Mononuclear cell (primary cell): Measurements from ENCODE around the gene ROBO2. TPM values are rescaled to one million over a fixed set of nuclear protein-coding genes. Genes with fewer than 3 reads are reported as not detected.

Experiments
- H3K27me3 ChIP-seq: 2 replicates; pipeline ENCODE4 v1.6.0; 2011; ENCODE audit warnings: low read length, control low read depth; ENCODE audit not compliant: insufficient read depth
- H3K4me1 ChIP-seq: 2 replicates; pipeline ENCODE4 v1.5.1; 2011; ENCODE audit warnings: mild to moderate bottlenecking, low read length, control low read depth; ENCODE audit not compliant: insufficient read depth
- H3K4me3 ChIP-seq: 2 replicates; pipeline ENCODE4 v1.5.1; 2011; ENCODE audit warnings: mild to moderate bottlenecking, low read length, moderate library complexity
- H3K9me3 ChIP-seq: 2 replicates; pipeline ENCODE4 v1.5.1; 2011; ENCODE audit warnings: low read depth, mild to moderate bottlenecking, control low read depth, low read length
- total RNA-seq: library from RNA; depleted of rRNA; stranded (reverse); fragments of >200 nt; gene quantifications from one replicate; pipeline ENCODE4 v1.2.3, GENCODE V29; 2012

Gene ROBO2
- total RNA-seq, 1 donor, result under 0.01 TPM

- Histone ChIP-seq H3K4me3 (no peak overlapping the region), H3K9me3 (peaks cover 4% of the 10 kb centered on the region), H3K27me3 (no peaks in the 10 kb centered on the region), H3K4me1 (no peaks in the 10 kb centered on the region)
Observed at GRCh38 chr3:77535116-77535515, 495.2 kb downstream of the ROBO2 start.

GRCh38 chr3:77536038-77536775, 496.3 kb downstream of the ROBO2 start:
- Histone ChIP-seq H3K9me3 (peaks cover 4% of the 10 kb centered on the region), H3K4me3 (no peak overlapping the region), H3K27me3 (no peaks in the 10 kb centered on the region), H3K4me1 (no peaks in the 10 kb centered on the region)

GRCh38 chr3:77539014-77539413, 499.1 kb downstream of the ROBO2 start:
- Histone ChIP-seq H3K4me3 (no peak overlapping the region), H3K9me3 (peaks cover 4% of the 10 kb centered on the region), H3K4me1 (no peaks in the 10 kb centered on the region), H3K27me3 (no peaks in the 10 kb centered on the region)

GRCh38 chr3:77539677-77540076, 499.8 kb downstream of the ROBO2 start:
- Histone ChIP-seq H3K4me3 (no peak overlapping the region), H3K4me1 (no peaks in the 10 kb centered on the region), H3K27me3 (no peaks in the 10 kb centered on the region), H3K9me3 (peaks cover 4% of the 10 kb centered on the region)

GRCh38 chr3:77541203-77541922, 501.5 kb downstream of the ROBO2 start:
- H3K27me3 ChIP-seq, result no peaks in the 10 kb centered on the region
- H3K4me3 ChIP-seq, result no peak overlapping the region
- no peaks in the 10 kb centered on the region for H3K4me1 ChIP-seq
- no peaks in the 10 kb centered on the region for H3K9me3 ChIP-seq

GRCh38 chr3:77546246-77546645, 506.3 kb downstream of the ROBO2 start:
- Histone ChIP-seq H3K9me3 (no peaks in the 10 kb centered on the region), H3K4me1 (no peaks in the 10 kb centered on the region), H3K27me3 (no peaks in the 10 kb centered on the region), H3K4me3 (no peak overlapping the region)

- Histone ChIP-seq H3K4me3 (no peak overlapping the region), H3K4me1 (no peaks in the 10 kb centered on the region), H3K27me3 (no peaks in the 10 kb centered on the region), H3K9me3 (no peaks in the 10 kb centered on the region)
Observed at GRCh38 chr3:77549034-77549433, 509.1 kb downstream of the ROBO2 start.

- no peaks in the 10 kb centered on the region for H3K4me1 ChIP-seq
- no peak overlapping the region for H3K4me3 ChIP-seq
- no peaks in the 10 kb centered on the region for H3K27me3 ChIP-seq
- no peaks in the 10 kb centered on the region for H3K9me3 ChIP-seq
Observed at GRCh38 chr3:77553240-77553639, 513.3 kb downstream of the ROBO2 start.

GRCh38 chr3:77562089-77562488, 522.2 kb downstream of the ROBO2 start:
- Histone ChIP-seq H3K4me3 (no peak overlapping the region), H3K27me3 (no peaks in the 10 kb centered on the region), H3K9me3 (no peaks in the 10 kb centered on the region), H3K4me1 (no peaks in the 10 kb centered on the region)

GRCh38 chr3:77563012-77563411, 523.1 kb downstream of the ROBO2 start:
- Histone ChIP-seq H3K4me3 (no peak overlapping the region), H3K27me3 (no peaks in the 10 kb centered on the region), H3K4me1 (no peaks in the 10 kb centered on the region), H3K9me3 (no peaks in the 10 kb centered on the region)

- H3K4me1 ChIP-seq, result no peaks in the 10 kb centered on the region
- no peak overlapping the region for H3K4me3 ChIP-seq
- H3K27me3 ChIP-seq, result no peaks in the 10 kb centered on the region
Observed at GRCh38 chr3:77566055-77566454, 526.2 kb downstream of the ROBO2 start.

GRCh38 chr3:77571971-77572715, 532.2 kb downstream of the ROBO2 start:
- Histone ChIP-seq H3K4me1 (no peaks in the 10 kb centered on the region), H3K4me3 (no peak overlapping the region), H3K9me3 (peaks cover 6% of the 10 kb centered on the region), H3K27me3 (no peaks in the 10 kb centered on the region)

More at GRCh38 chr3:77566055-77566454, 526.2 kb downstream of the ROBO2 start:
- peaks cover 3% of the 10 kb centered on the region for H3K9me3 ChIP-seq

GRCh38 chr3:77577264-77577663, 537.4 kb downstream of the ROBO2 start:
- H3K4me1 ChIP-seq, result no peaks in the 10 kb centered on the region
- H3K9me3 ChIP-seq, result no peaks in the 10 kb centered on the region
- no peaks in the 10 kb centered on the region for H3K27me3 ChIP-seq
- no peak overlapping the region for H3K4me3 ChIP-seq

- H3K27me3 ChIP-seq, result no peaks in the 10 kb centered on the region
- no peaks in the 10 kb centered on the region for H3K9me3 ChIP-seq
- H3K4me1 ChIP-seq, result no peaks in the 10 kb centered on the region
- H3K4me3 ChIP-seq, result no peak overlapping the region
Observed at GRCh38 chr3:77586216-77586615, 546.3 kb downstream of the ROBO2 start.

- Histone ChIP-seq H3K4me3 (no peak overlapping the region), H3K4me1 (no peaks in the 10 kb centered on the region), H3K9me3 (no peaks in the 10 kb centered on the region), H3K27me3 (no peaks in the 10 kb centered on the region)
Observed at GRCh38 chr3:77588863-77589262, 549.0 kb downstream of the ROBO2 start.
